ENCODE measurements around the gene NRXN3.

NRXN3 gene

GRCh38 chr14:79417961-79418360 is 1247.8 kb downstream of the NRXN3 start (continued):
- TF ChIP-seq ZBTB6 (tag by site-specific recombination; IDR thresholded peaks at IDR 0.05) (no peak), ZNF394 (tag by site-specific recombination; IDR thresholded peaks at IDR 0.05; ENCODE audit: borderline replicate concordance) (no peak), YY2 (tag by site-specific recombination; IDR thresholded peaks at IDR 0.05) (no peak), ZNF423 (tag by site-specific recombination; IDR thresholded peaks at IDR 0.05) (no peak), ZNF654 (tag by site-specific recombination; IDR thresholded peaks at IDR 0.05; ENCODE audit: low read depth) (no peak), KLF9 (tag by site-specific recombination; IDR thresholded peaks at IDR 0.05; ENCODE audit: low read depth) (no peak), ZNF239 (tag by site-specific recombination; IDR thresholded peaks at IDR 0.05) (no peak), ZNF302 (tag by site-specific recombination; IDR thresholded peaks at IDR 0.05; ENCODE audit: low read depth) (no peak), AEBP2 (tag by site-specific recombination; IDR thresholded peaks at IDR 0.05; ENCODE audit: borderline replicate concordance) (no peak), ZNF366 (tag by site-specific recombination; conservative IDR thresholded peaks at IDR 0.05) (no peak)

DNA sequence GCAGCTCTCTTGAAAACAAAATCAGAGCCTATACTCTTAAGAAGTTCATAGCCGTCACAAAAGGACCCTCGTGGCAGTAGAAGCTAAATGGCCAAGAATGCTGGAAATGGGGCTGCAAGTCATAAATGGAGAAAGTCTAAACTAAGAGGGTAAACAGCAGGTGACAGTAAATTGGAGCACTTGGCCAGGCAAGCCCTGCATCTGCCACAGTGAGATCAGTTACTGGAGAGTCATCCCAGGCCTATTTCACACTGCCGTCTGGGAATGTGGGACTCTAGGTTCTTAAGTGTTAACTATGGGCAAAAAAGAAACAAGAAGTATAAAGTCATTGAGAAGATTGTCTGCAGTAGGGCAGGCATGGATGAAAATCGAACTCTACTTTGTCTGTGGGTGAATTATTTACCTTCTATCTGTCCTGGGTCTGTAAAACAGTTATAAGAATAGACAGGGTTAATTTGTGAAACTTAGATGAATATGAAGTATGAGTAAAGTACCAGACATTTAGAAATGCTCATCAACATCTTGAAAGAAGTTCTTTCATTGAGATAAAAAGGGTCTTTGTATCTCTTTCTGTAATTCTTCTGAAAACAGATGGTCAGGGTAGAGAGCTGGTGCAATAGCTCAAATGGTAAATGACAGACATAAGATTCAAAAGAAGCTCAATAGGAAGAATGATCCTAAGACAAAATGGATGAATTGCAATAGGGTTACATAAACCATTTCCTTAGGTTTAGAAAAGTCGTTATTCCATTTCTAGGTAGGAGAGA is 1248.7 kb downstream of the NRXN3 start:
- H3K9me3 ChIP-seq (ENCODE audit: control insufficient read depth, insufficient read depth, low read depth, low read length), result no peaks in the 10 kb centered on the region
- ChIA-PET POLR2A (interaction anchor here (0.5 kb wide), 1 partner anchor 113 kb away, joined by 3 read pairs; no protein-coding TSS in a partner anchor), CTCF (interaction anchor here (0.6 kb wide), 1 partner anchor 301 kb away, joined by 3 read pairs; no protein-coding TSS in a partner anchor)
- peaks cover 9% of the 10 kb centered on the region; the same call in 1 of the 2 replicates for H3K4me1 ChIP-seq (ENCODE audit: control insufficient read depth, insufficient read depth, low read length)
- H3K4me3 ChIP-seq (ENCODE audit: low read depth, low read length), result no peak overlapping the region
- no peak for TF ChIP-seq ZBTB44 (tag by site-specific recombination; IDR thresholded peaks at IDR 0.05)
- TF ChIP-seq IKZF3 (tag by site-specific recombination; IDR thresholded peaks at IDR 0.05), result no peak
- TF ChIP-seq ZNF558 (tag by site-specific recombination; IDR thresholded peaks at IDR 0.05), result no peak
- H3K27ac ChIP-seq (ENCODE audit: extremely low read depth, low read depth, low read length), result no peak overlapping the region
- H3K36me3 ChIP-seq (ENCODE audit: control insufficient read depth in 2 of 2, insufficient read depth in 1 of 2, low read length in 2 of 2), result no peaks in the 10 kb centered on the region

GRCh38 chr14:79419571-79420327 is 1249.6 kb downstream of the NRXN3 start:
- POLR2A ChIA-PET, result no interaction called here
- Histone ChIP-seq H3K9me3 (ENCODE audit: control insufficient read depth, insufficient read depth, low read depth, low read length) (no peaks in the 10 kb centered on the region), H3K27ac (ENCODE audit: extremely low read depth, low read depth, low read length) (no peak overlapping the region), H3K4me1 (ENCODE audit: control insufficient read depth, insufficient read depth, low read length) (peaks cover 9% of the 10 kb centered on the region; the same call in 1 of the 2 replicates), H3K36me3 (ENCODE audit: control insufficient read depth in 2 of 2, insufficient read depth in 1 of 2, low read length in 2 of 2) (no peaks in the 10 kb centered on the region), H3K4me3 (ENCODE audit: low read depth, low read length) (no peak overlapping the region)
- CTCF ChIA-PET, result interaction anchor here (0.6 kb wide), 1 partner anchor 421 kb away, joined by 8 read pairs; no protein-coding TSS in a partner anchor
- TF ChIP-seq ZNF621 (tag by site-specific recombination; IDR thresholded peaks at IDR 0.05), result no peak
- TF ChIP-seq, protein P1, sequence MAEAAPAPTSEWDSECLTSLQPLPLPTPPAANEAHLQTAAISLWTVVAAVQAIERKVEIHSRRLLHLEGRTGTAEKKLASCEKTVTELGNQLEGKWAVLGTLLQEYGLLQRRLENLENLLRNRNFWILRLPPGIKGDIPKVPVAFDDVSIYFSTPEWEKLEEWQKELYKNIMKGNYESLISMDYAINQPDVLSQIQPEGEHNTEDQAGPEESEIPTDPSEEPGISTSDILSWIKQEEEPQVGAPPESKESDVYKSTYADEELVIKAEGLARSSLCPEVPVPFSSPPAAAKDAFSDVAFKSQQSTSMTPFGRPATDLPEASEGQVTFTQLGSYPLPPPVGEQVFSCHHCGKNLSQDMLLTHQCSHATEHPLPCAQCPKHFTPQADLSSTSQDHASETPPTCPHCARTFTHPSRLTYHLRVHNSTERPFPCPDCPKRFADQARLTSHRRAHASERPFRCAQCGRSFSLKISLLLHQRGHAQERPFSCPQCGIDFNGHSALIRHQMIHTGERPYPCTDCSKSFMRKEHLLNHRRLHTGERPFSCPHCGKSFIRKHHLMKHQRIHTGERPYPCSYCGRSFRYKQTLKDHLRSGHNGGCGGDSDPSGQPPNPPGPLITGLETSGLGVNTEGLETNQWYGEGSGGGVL (tag by site-specific recombination; IDR thresholded peaks at IDR 0.05), result peak; percentile 50
- TF ChIP-seq ZNF341 (tag by site-specific recombination; IDR thresholded peaks at IDR 0.05; ENCODE audit: low read depth), result no peak
- TF ChIP-seq ZNF549 (tag by site-specific recombination; IDR thresholded peaks at IDR 0.05), result no peak
- TF ChIP-seq ZNF530 (tag by site-specific recombination; IDR thresholded peaks at IDR 0.05; ENCODE audit: low read depth), result no peak
- peak; percentile 89 for TF ChIP-seq ATF2 (tag by site-specific recombination; IDR thresholded peaks at IDR 0.05; ENCODE audit: low read depth)
- TF ChIP-seq ZNF768 (tag by site-specific recombination; IDR thresholded peaks at IDR 0.05), result no peak
- no peak for TF ChIP-seq ZNF596 (tag by site-specific recombination; IDR thresholded peaks at IDR 0.05)
- no peak for TF ChIP-seq ZNF16 (tag by site-specific recombination; IDR thresholded peaks at IDR 0.05; ENCODE audit: low read depth)
- TF ChIP-seq SALL2 (tag by site-specific recombination; IDR thresholded peaks at IDR 0.05; ENCODE audit: borderline replicate concordance), result no peak
- TF ChIP-seq ZSCAN30 (tag by site-specific recombination; IDR thresholded peaks at IDR 0.05), result no peak
